HepG2 (cell line): Measurements from ENCODE around the gene SH2D3C. TPM values are rescaled to one million over a fixed set of nuclear protein-coding genes. Genes with fewer than 3 reads are reported as not detected.

Source experiments
- FOXK2 ChIP-seq: fragments of 450-650 bp; IDR thresholded peaks from 2 replicates; pipeline ENCODE4 v1.6.1; 2016
- FOXP4 ChIP-seq: sonication (generic); formaldehyde crosslinking; IDR thresholded peaks from 2 replicates; pipeline ENCODE4 v1.4.0; 2020; ENCODE audit warnings: missing genetic modification reagents
- HOXD1 ChIP-seq: sonication (generic); formaldehyde crosslinking; IDR thresholded peaks from 2 replicates; pipeline ENCODE4 v1.5.0; 2020; ENCODE audit warnings: missing genetic modification reagents
- KAT8 ChIP-seq: IDR thresholded peaks from 2 replicates; pipeline ENCODE4 v1.6.1; 2016; ENCODE audit warnings: missing genetic modification reagents, missing compliant biosample characterization
- KIAA2018 ChIP-seq: sonication (generic); formaldehyde crosslinking; IDR thresholded peaks from 2 replicates; pipeline ENCODE4 v1.5.0; 2020; ENCODE audit warnings: mild to moderate bottlenecking, missing genetic modification reagents, borderline replicate concordance
- NCOA1 ChIP-seq: sonication (generic); formaldehyde crosslinking; IDR thresholded peaks from 2 replicates; pipeline ENCODE4 v1.9.0; 2021; ENCODE audit warnings: missing genetic modification reagents
- NCOA2 ChIP-seq: sonication (generic); formaldehyde crosslinking; IDR thresholded peaks from 2 replicates; pipeline ENCODE4 v1.8.0; 2022; ENCODE audit warnings: inconsistent platforms
- NR2C2 ChIP-seq: sonication (generic); formaldehyde crosslinking; IDR thresholded peaks from 2 replicates; pipeline ENCODE4 v1.4.0; 2020; ENCODE audit warnings: missing genetic modification reagents, mild to moderate bottlenecking, moderate library complexity, borderline replicate concordance
- SMC3 ChIP-seq: IDR thresholded peaks from 2 replicates; pipeline ENCODE4 v1.6.1; 2011; ENCODE audit warnings: low read length, improper control_type of control experiment
- SOX6 ChIP-seq, 2 experiments: fragments of 450-650 bp in 1 of 2; sonication (generic) in 1 of 2; formaldehyde crosslinking in 1 of 2; IDR thresholded peaks; 2 replicates each; pipeline versions ENCODE4 v1.4.0 to v1.6.1; 2017 to 2020; ENCODE audit warnings: antibody characterized with exemption in 1 of 2, mild to moderate bottlenecking in 1 of 2, missing genetic modification reagents in 1 of 2
- ZFP82 ChIP-seq: sonication (generic); formaldehyde crosslinking; IDR thresholded peaks from 2 replicates; pipeline ENCODE4 v1.5.1; 2020; ENCODE audit warnings: mild to moderate bottlenecking, missing genetic modification reagents, borderline replicate concordance
- ZNF20 ChIP-seq: sonication (generic); formaldehyde crosslinking; IDR thresholded peaks from 2 replicates; pipeline ENCODE4 v1.4.0; 2020; ENCODE audit warnings: mild to moderate bottlenecking, moderate library complexity, missing genetic modification reagents
- ZNF251 ChIP-seq: sonication (generic); formaldehyde crosslinking; IDR thresholded peaks from 2 replicates; pipeline ENCODE4 v1.9.0; 2021; ENCODE audit warnings: mild to moderate bottlenecking, missing genetic modification reagents
- ZNF317 ChIP-seq: sonication (generic); formaldehyde crosslinking; IDR thresholded peaks from 2 replicates; pipeline ENCODE4 v1.5.0; 2020; ENCODE audit warnings: mild to moderate bottlenecking, missing genetic modification reagents
- ZNF724P ChIP-seq: sonication (generic); formaldehyde crosslinking; IDR thresholded peaks from 2 replicates; pipeline ENCODE4 v1.8.0; 2022; ENCODE audit warnings: missing genetic modification reagents, borderline replicate concordance
- ZNF788 ChIP-seq: sonication (generic); formaldehyde crosslinking; IDR thresholded peaks from 2 replicates; pipeline ENCODE4 v1.5.0; 2020; ENCODE audit warnings: mild to moderate bottlenecking, missing genetic modification reagents, borderline replicate concordance
- ZNF878 ChIP-seq: sonication (generic); formaldehyde crosslinking; IDR thresholded peaks from 2 replicates; pipeline ENCODE4 v1.8.1; 2023; ENCODE audit warnings: mild to moderate bottlenecking, missing genetic modification reagents, moderate library complexity
- ZNF883 ChIP-seq: sonication (generic); formaldehyde crosslinking; IDR thresholded peaks from 2 replicates; pipeline ENCODE4 v1.5.1; 2020; ENCODE audit warnings: mild to moderate bottlenecking, missing genetic modification reagents; ENCODE audit errors: not compliant biosample characterization
- polyA plus RNA-seq, 8 experiments: library from polyadenylated mRNA; depleted of rRNA in 3 of 8; stranded (reverse) in 7 of 8; unstranded in 1 of 8; fragments of >200 nt; fragmentation: Illumina TruSeq in 4 of 8; extraction: Trizol in 4 of 8; gene quantifications; 2 replicates each; pipeline versions ENCODE4 v1.2.1 to v1.2.3, GENCODE V29; 2011 to 2016; ENCODE audit warnings: low read depth in 4 of 8, missing spikeins in 1 of 8, mixed read lengths in 1 of 8; ENCODE audit not compliant: insufficient read depth in 1 of 8
- total RNA-seq, 5 experiments: library from RNA; depleted of rRNA; stranded (reverse); fragments of >200 nt; fragmentation: Illumina TruSeq; extraction: Trizol; gene quantifications; 2 replicates each; pipeline ENCODE4 v1.2.3, GENCODE V29; 2016; ENCODE audit warnings: low read depth in 1 of 5

The SH2D3C gene
- total and polyA plus RNA-seq, 2 of the 13 experiments (the other 11 are each of a cell fraction or from before 2014, with no cell fraction given) = not detected

- 0 out of 2 replicates have a peak, but pooled peaks have one; percentile 14 for TF ChIP-seq NCOA1 (CRISPR knock-in tag)
- no peak for TF ChIP-seq ZNF20 (CRISPR knock-in tag)
- TF ChIP-seq NCOA2 (CRISPR knock-in tag) = no peak
- peak; percentile 68; the same call in 1 of the 2 replicates for TF ChIP-seq ZFP82 (CRISPR knock-in tag)
- peak; percentile 67 for TF ChIP-seq ZNF883 (CRISPR knock-in tag)
- TF ChIP-seq NR2C2 = peak; percentile 80
- TF ChIP-seq ZNF317 (CRISPR knock-in tag) = 0 out of 2 replicates have a peak, but pooled peaks have one; percentile 46
- no peak for TF ChIP-seq SOX6 (IDR thresholded peaks at IDR 0.05)
- TF ChIP-seq SOX6 (CRISPR knock-in tag; IDR thresholded peaks at IDR 0.05) = peak; percentile 9; the same call in 1 of the 2 replicates
- no peak for TF ChIP-seq SMC3
- TF ChIP-seq FOXP4 (CRISPR knock-in tag) = no peak
- peak; percentile 88; the same call in 1 of the 2 replicates for TF ChIP-seq KAT8 (CRISPR knock-in tag)
- no peak for TF ChIP-seq ZNF251 (CRISPR knock-in tag)
- 0 out of 2 replicates have a peak, but pooled peaks have one; percentile 67 for TF ChIP-seq KIAA2018 (CRISPR knock-in tag)
- TF ChIP-seq ZNF788 (CRISPR knock-in tag) = peak; percentile 63; the same call in 1 of the 2 replicates
- 0 out of 2 replicates have a peak, but pooled peaks have one; percentile 46 for TF ChIP-seq ZNF724P (CRISPR knock-in tag)
- no peak for TF ChIP-seq ZNF878 (CRISPR knock-in tag)
- no peak for TF ChIP-seq FOXK2
- 0 out of 2 replicates have a peak, but pooled peaks have one; percentile 67 for TF ChIP-seq HOXD1 (CRISPR knock-in tag)
These were observed 62.8 kb downstream of the SH2D3C start, which contains the start of the genes PTRH1 and TTC16 (continued) for GRCh38 chr9:127715470-127716337.
